NCI-H82 treated with DMSO at 0.1 percent for 48 hours (cell line): ENCODE results near the gene RGS7.
"Not testable (repeated sequence)": the region's sequence is repeated elsewhere in the genome, so short reads cannot be mapped to it uniquely, and the experiment has no call there.

Source experiments
- DNase-seq: peaks from one replicate; lab custom pipeline; 2025; ENCODE audit not compliant: unreplicated experiment; lab: John Stamatoyannopoulos, UW

The RGS7 gene

DNA sequence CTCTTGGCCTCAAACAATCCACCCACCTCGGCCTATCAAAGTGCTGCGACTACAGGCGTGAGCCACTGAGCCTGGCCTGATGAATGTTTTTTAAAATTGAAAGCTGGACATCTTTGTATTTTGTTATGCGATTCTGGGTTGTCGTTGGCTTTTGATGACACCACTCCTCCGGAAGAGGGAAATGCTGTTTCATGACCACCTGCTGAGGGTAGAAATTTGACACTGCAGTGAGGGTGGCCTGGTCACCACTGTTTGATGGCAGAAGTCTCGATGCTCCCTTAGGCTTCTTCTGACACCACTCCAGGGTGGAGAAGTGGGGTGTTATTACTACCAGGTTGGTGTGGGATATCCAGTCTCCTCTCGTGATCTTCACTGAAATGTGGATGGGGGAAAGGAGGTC lies 357.2 kb downstream of the RGS7 start:
- no peak for DNase-seq

DNA sequence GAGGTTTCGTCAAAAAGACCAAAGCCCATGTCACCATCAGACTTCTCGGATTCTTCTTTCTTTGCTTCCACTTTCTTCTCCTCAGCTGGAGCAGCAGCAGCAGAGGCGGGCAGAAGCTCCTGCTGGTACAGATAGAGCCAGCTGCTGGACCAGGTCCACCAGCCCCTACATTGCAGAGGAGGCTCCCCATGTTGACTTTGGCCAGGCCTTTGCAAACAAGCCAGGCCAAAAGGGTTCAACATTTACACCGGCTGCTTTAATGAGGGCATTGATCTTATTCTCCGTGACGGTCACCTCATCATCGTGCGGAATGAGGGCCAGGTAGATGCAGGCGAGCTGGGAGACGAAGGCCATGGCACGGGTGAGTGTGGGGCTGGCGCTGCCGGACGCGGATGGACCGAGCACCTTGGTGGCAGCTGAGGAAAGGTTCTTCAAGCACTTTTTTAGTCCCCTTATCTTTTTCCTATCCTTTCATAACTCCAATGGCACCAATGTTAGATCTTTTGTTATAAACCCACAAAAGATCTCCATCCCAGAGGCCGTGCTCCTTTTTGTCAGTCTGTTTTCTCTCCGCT lies 358.5 kb downstream of the RGS7 start:
- no peak for DNase-seq

DNA sequence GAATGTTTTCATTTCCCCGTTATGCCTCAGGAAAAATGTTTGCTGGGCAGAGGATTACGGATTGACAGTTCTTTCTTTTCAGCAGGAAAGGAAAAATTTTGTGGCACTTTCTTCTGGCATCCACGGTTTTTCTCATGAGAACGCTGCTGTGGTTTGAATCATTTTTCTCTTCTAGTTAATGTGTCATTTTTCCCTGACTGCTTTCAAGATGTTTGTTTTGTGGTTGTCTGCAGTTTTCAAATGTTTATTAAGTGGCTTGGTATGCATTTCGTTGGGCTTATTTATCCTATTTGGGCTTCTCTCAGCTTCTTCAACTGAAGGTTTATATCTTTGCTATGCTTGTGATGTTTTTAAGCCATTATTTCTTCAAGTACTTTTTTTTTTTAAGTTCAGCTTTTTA lies 359.0 kb downstream of the RGS7 start:
- DNase-seq = no peak

DNA sequence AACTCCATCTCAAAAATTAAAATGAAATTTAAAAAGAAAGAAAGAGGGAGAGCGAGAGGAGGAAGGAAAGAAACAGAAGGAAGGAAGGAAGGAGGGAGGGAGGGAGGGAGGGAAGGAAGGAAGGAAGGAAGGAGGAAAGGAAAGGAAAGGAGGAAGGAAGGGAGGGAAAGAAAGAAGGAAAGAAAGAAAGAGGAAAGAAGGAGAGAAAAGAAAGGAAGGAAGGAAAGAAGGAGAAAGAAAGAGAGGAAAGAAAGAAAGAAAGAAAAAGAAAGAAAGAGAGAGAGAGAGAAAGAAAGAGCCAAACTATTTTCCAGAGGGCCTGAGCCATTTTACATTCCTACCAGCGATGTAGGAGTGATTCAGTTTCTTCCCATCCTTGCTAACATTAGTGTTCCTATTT lies 364.0 kb downstream of the RGS7 start:
- no peak for DNase-seq

DNA sequence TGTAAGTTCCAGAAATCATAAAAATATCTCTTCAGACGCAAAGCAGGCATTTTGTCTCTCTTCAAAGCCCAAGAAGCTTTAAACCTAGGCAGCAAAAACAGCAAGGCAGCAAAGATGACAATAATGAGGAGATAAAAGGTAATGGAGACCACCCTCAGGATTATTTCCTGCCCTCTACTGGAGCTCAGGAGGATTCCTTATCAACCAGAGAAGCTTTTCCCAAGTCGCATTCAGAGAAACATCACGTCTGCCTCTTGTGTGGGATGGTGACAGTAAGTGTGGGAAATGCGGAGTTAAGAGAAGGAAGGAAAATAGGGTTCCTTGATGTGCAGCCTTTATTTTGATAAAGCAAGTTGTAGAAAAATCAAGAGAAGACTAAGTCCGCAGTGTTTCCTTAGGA lies 365.8 kb downstream of the RGS7 start:
- no peak for DNase-seq

DNA sequence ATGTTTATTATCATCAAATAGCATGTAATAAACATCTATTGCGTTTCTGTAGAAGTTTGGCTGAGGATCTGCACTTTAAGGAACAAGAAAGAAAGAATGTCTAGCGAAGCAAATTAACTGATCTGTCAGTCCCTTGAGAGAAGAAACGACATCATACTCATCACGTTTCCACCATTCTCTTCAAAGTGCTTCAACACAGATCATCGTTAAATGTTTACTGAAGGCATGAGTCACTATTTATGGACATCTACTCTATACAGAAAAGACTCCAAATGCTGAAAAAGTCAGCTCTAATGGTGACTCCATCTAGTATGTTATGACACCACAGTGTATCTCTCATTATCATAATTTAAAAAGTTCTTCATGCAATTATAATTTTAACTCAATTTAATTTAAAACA lies 369.1 kb downstream of the RGS7 start:
- DNase-seq = no peak

DNA sequence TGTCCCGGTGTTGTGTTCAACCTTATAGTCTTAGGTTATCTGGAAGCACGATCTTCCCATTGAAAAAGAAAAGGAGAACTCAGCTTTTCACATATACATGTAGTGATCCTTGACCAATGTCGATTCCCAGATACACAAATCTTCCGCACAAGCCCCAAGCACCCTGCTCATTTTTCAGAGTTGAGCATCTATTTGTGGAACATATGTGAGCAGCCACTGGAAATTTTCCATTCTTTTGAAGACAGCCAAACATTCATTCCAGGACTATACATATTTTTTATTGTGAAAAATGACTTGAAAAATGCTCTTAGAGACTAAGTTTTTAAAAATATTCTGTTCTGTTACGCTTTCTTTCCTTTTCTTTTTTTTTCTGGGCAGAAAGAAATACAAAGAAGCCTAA lies 371.9 kb downstream of the RGS7 start:
- no peak for DNase-seq

DNA sequence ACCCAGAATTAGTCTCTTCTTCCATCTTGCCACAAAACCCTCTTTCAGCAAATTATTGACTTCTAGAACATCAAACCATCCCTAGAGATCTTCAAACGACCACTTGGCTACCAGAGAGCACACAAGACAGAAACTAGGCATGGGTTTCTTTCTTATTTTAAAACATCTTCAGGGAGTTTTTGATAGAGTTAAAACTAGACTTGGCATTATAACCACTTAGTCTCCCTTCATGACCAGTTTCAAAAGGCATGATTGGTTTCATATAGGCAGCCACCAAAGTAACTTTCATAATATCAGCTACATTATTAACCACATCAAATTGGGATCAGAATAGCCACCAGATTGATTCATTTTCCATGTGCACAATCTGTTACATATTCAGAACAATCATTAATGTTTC lies 376.7 kb downstream of the RGS7 start:
- DNase-seq = no peak

DNA sequence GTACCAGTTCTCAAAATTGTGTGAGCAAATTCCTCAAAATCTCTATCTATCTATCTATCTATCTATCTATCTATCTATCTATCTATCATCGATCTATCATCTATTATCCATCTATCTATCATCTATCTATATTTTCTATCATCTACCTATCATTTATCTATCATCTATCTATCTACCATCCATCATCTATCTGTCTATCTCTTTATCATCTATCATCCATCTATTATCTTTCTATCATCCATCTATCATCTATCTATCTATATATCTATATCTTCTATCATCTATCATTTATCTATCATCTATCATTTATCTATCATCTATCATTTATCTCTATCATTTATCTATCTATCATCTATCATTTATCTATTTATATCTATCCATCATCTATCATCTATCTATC lies 380.3 kb downstream of the RGS7 start:
- no peak for DNase-seq

DNA sequence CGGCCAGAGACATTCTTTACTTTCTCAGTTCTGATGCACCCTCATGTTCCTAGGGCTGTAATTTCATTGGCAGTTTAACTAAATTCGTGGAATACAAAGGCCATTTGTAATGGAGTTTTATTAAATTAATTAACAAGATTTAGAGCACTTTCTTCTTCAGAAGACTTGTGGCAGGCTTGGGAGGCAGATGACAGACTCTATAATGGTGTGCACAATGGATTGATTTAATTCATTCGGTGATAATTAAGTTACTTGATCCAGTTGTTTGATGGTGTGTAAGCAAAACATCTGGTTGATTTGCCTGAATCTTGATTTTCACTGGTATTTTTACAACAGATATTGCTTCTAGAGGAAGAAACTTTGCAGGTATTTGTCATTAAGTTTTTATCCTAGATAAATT lies 383.1 kb downstream of the RGS7 start:
- no peak for DNase-seq

DNA sequence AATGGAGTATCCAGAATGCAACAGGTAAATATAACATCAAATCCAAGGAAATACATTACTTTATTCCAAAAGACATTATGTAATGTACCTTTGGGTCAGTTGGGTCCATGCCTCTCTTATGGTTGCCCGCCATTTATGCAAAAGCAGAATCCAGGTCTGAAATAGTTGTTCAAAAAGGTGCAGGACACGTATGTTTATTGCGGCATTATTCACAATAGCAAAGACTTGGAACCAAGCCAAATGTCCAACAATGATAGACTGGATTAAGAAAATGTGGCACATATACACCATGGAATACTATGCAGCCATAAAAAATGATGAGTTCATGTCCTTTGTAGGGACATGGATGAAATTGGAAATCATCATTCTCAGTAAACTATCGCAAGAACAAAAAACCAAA lies 384.9 kb downstream of the RGS7 start:
- DNase-seq = not testable (repeated sequence)

DNA sequence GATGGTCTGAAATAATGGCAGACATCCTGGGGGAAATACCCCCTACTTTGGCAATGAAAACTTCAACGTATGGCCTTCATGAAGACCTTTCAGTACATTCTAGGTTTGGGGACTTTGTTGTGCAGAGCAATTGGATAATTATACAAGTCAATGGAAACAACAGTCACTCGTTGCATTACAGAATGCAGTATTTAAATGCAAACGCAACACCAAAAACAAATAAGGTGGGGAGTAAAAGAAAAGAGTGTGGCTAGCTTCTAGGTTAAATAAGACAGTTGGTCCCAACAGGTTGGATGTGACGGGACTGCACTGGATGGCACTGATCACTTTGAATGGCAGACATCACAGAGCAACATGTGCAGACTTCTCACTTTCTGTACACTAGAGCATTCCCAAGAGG lies 386.8 kb downstream of the RGS7 start:
- no peak for DNase-seq

DNA sequence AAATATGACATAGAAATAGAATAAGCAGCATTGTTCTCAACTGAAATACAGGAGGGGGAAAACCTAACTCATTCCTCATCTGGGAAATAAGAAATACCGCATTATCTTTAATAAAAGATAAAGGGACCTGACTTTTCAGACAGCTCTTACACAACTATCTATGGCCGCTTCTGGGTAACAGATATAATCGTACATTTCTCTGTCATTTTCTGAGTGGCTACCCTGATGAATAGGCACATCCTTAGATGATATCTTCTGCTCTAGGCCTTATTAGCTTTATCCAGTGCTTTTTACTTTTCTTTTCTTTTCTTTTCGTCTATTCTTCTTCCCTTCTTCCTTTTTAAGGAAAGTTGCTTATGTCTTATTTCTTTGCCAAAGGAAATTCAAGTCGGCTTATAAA lies 388.1 kb downstream of the RGS7 start:
- no peak for DNase-seq

DNA sequence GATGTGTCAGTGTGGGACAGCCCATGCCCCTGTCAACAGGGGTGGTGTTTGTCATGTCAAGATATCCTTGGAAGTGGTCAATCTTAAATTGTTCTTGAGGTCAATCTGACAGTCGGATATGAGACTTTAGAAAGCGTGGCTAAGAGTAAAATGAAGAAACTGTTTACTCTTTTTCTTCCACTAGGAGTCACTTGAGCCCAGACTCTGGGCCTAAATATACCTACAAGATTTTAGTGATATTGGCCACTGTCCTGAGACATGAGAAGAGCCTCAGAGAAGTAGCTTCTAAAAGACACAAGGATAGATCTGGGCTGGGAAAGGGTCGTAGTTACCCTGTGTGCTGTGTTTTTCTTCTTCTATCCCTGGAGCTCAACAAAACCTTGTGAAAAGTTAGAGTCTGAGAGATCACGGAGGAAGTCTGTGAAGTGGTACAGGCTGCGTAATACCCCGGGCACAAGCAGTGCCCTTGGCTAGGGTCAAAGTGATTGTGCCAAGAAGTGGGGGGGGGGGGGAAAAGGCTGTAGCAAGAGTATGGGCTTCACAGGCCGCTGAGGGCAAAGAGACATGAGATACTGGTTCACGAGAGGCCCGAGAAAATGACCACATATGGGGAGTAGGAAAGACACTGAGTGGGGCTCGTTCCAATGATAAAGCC lies 389.8 kb downstream of the RGS7 start:
- no peak for DNase-seq

DNA sequence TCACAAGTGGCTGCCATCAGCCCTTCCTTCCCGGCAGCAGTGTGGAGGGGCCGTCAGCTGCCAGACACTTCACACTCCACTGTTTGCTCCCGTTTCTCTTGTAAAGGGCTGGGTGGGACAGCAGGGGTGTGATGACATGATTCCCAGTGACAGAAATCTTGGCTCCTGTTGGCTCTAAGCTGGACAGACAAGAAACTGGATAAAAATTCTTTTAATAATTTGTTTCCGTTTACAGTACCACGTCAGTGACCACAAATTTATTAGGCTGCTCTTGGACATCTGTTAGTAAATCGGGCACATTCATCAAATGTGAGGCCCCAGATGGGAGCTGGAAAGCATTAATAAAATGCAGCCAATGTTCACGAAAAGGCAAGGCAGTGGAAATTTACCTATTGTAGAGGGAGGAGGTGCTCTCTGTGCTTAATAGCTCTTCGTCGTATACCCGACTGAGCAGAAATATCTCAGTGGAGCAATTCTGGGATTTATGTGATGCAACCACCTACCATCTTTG lies 391.4 kb downstream of the RGS7 start:
- DNase-seq = no peak

DNA sequence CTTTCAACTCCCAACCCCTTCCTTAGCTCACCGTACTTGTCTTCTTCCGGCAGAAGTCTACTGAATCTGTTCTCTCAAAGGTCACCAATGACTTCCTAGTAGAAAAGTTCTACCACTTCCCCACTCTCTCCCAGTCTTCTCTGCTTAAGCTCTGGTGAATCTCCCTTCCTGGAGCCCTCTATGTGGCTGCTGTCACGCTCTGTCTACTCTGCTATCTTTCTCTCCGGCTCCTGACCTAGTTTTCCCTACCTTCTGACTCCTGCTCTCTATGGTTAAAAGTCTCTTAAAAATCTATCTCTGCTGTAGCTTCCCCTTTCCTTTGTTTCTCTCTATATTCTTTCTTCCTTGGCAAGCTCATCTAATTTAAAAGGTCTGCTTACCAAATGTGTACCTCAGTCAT lies 394.9 kb downstream of the RGS7 start:
- DNase-seq = no peak

DNA sequence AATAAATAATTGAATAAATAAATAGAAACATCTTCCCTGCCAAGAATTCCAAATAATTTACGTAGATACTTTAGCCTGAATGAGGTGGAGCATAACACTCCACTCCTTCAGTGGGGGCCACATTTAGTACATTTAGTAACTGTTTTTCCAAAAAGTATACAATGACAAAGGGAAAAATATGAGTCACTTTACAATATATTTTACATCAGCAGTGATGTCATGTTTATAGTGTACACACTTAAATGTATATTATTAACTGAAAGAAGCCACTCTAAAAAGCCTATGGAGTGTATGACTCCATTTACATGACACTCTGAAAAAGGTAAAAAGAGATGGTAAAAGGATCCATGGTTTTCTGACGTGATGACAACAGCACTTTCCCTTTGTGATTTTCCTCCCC lies 400.6 kb downstream of the RGS7 start:
- DNase-seq = no peak

DNA sequence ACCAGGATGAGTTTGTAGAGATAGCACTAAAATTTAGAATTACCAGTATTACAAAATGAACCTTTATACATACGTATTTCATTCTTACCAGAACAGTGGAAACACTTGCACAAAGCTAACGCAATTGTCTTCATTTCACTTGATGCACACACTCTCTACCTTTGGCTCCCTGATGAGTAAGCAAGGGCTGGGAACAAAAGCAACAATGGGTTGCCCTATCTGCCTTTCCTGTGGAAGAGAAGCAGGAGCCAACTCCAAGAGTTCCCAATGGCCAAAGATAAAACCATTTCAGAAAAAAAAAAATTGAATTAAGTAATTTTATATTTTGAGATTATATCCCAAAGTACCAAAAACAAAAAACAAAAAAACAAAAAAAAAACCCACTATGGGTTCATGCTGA lies 401.0 kb downstream of the RGS7 start:
- no peak for DNase-seq

DNA sequence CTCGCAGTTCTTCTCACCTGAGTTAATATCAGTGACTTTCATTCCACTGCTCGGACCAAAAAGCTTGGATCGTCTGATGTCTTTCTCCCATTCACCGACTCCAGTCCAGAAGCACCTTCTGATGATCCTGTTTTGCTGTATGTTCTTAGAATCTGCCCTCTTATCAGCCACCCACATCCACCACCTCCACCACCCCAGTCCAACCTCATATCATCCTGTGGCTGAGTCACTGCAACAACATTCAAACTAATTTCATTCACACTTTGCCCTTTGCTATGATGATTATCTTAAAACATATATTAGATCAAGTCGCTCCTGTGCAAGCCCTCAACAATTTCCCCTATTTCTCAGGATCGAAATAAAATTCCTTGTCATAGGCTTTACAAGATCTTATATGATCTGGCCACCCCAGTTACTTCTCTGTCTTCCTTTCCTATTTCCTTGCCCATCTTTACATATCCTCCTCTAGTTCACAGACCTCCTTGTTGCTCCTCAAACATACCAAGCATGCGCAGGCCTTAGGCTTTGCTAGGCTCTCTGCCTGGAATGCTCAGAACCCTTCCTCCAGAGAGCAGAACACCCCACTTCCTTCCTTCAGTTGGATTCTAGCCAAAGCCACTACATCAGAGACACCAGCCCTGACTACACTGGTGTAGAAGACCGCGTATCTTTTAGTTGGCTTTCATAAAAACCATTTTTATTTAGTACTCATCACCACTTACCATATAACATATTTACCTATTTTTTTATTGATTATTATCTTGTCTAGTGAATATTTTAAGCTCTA lies 409.4 kb downstream of the RGS7 start:
- no peak for DNase-seq

DNA sequence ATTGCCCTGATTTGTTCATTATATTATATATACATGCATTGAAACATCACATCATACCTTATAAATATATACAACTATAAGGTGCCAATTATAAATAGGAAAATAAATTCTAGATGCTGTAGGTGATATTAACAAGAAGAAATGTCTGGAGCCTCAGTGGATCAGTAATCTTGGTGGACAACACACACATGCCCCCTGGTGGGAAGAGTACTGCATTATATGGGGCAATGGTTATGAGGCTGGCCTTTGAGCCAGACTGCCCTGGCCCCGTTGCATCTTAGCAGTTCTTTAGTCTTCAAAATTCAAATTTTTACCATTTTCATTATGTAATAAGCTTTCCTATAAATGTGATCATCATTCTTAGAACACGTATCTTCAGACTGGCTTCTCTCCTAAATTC lies 410.1 kb downstream of the RGS7 start:
- DNase-seq = peak; percentile 56

DNA sequence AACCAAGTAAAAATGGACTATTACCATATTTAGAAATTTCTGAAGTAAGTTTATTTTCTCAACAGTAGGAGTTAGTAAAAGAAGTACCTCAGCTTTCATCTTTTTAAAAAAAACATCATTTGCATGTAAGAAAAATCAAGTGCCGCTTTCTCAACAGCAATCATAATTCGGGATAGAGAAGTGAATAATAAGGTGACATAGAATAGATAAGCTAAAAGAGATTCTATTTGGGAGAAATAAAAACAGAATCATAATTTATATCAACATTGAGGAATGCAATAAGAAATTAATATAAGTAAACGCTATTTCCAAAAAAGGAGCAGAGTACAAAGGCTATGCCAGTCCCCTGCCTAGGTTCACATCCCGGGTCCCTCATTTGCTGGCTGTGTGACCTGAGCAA lies 414.1 kb downstream of the RGS7 start:
- DNase-seq = no peak

DNA sequence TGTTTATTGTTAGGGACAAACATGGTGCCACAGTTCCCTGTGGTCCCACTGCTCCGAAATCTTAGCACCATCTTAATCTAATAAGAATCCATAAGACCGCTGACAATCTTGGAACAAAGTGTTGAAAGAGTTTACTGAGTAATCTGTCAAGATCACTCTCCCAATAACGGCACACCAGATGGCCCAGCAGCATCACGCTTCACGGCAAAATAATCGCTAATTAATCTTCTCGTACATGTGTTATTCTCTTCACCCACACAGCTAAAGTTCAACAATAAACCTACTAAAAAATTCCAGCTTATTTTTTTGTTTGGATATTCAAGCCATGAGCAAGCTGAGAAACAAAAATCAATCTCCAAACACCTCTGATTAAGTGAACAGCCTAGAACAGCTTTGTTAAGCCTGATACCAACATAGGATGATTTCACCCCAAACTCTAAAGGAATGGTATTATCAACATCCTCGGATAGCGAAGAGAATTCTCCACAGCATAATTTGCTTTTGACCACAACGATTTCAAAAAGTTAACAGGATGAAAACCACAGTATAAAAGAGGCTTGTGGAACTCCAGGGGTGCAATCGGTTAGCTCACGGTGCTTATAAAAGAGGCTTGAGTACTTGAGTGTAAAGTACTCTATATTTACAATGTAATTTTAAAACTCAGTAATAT lies 415.2 kb downstream of the RGS7 start:
- peak; percentile 96 for DNase-seq
